Parathyroid adenoma (tissue), 2 donors: ENCODE data around the gene ARHGEF28.
A peak's percentile ranks its signal among the peaks of the same experiment; 100 is the strongest.

Source experiments
- H2AFZ ChIP-seq: fragments of 300-600 bp; sonication (generic); one replicate; pipeline ENCODE4 v1.7.0; 2017; ENCODE audit warnings: antibody characterized with exemption, mild to moderate bottlenecking
- H3K27ac ChIP-seq: fragments of 300-600 bp; sonication (generic); one replicate; pipeline ENCODE4 v1.7.0; 2017
- H3K27me3 ChIP-seq: fragments of 300-600 bp; sonication (generic); one replicate; pipeline ENCODE4 v1.7.0; 2017; ENCODE audit warnings: low read length; ENCODE audit not compliant: control insufficient read depth, insufficient read depth
- H3K36me3 ChIP-seq: fragments of 300-600 bp; sonication (generic); one replicate; pipeline ENCODE4 v1.7.0; 2017; ENCODE audit warnings: low read length; ENCODE audit not compliant: control insufficient read depth, insufficient read depth
- H3K4me1 ChIP-seq: fragments of 300-600 bp; sonication (generic); one replicate; pipeline ENCODE4 v1.7.0; 2017; ENCODE audit warnings: control low read depth
- H3K4me2 ChIP-seq: fragments of 300-600 bp; sonication (generic); one replicate; pipeline ENCODE4 v1.7.0; 2017; ENCODE audit warnings: low read length
- H3K4me3 ChIP-seq: fragments of 300-600 bp; sonication (generic); one replicate; pipeline ENCODE4 v1.7.0; 2017; ENCODE audit warnings: low read depth, low read length
- H3K79me2 ChIP-seq: fragments of 300-600 bp; sonication (generic); one replicate; pipeline ENCODE4 v1.7.0; 2017; ENCODE audit warnings: control low read depth
- H3K9ac ChIP-seq: fragments of 300-600 bp; sonication (generic); one replicate; pipeline ENCODE4 v1.7.0; 2017; ENCODE audit warnings: mild to moderate bottlenecking
- H3K9me3 ChIP-seq: fragments of 300-600 bp; sonication (generic); one replicate; pipeline ENCODE4 v1.7.0; 2017; ENCODE audit warnings: low read length; ENCODE audit not compliant: control insufficient read depth
- CTCF ChIP-seq: fragments of 300-600 bp; sonication (generic); IDR thresholded peaks from one replicate; pipeline ENCODE4 v1.7.0; 2017; ENCODE audit warnings: antibody characterized with exemption, mild to moderate bottlenecking
- donor health status: primary hyperparathyroidism.

ARHGEF28 gene

GRCh38 chr5:73986729-73987128 lies 360.7 kb downstream of the ARHGEF28 start:
- no peaks in the 10 kb centered on the region for H3K9me3 ChIP-seq
- H3K27me3 ChIP-seq, result no peaks in the 10 kb centered on the region
- no peaks in the 10 kb centered on the region for H3K79me2 ChIP-seq
- no peak overlapping the region for H3K27ac ChIP-seq
- no peak overlapping the region for H3K4me3 ChIP-seq
- H3K9ac ChIP-seq, result no peak overlapping the region
- no peak overlapping the region for H3K4me2 ChIP-seq
- no peak for TF ChIP-seq CTCF
- H2AFZ ChIP-seq, result no peak overlapping the region
- peaks cover 28% of the 10 kb centered on the region for H3K4me1 ChIP-seq
- no peaks in the 10 kb centered on the region for H3K36me3 ChIP-seq

- Histone ChIP-seq H3K27me3 (no peaks in the 10 kb centered on the region), H3K9me3 (peaks cover under 1% of the 10 kb centered on the region), H3K9ac (no peak overlapping the region), H3K4me2 (no peak overlapping the region), H2AFZ (no peak overlapping the region), H3K27ac (no peak overlapping the region), H3K36me3 (no peaks in the 10 kb centered on the region), H3K79me2 (no peaks in the 10 kb centered on the region), H3K4me3 (no peak overlapping the region), H3K4me1 (peaks cover 28% of the 10 kb centered on the region)
- TF ChIP-seq CTCF, result no peak
Measured at GRCh38 chr5:73987915-73988314, 361.9 kb downstream of the ARHGEF28 start.

GRCh38 chr5:73989956-73990355 lies 364.0 kb downstream of the ARHGEF28 start:
- peaks cover 16% of the 10 kb centered on the region for H3K4me1 ChIP-seq
- H3K4me3 ChIP-seq, result no peak overlapping the region
- peaks cover 2% of the 10 kb centered on the region for H3K9me3 ChIP-seq
- H3K27me3 ChIP-seq, result no peaks in the 10 kb centered on the region
- H3K9ac ChIP-seq, result no peak overlapping the region
- H3K4me2 ChIP-seq, result peak overlapping the region; percentile 7
- no peak for TF ChIP-seq CTCF
- no peak overlapping the region for H3K27ac ChIP-seq
- H3K79me2 ChIP-seq, result no peaks in the 10 kb centered on the region
- no peak overlapping the region for H2AFZ ChIP-seq
- no peaks in the 10 kb centered on the region for H3K36me3 ChIP-seq
